SK-N-SH (cell line): ENCODE results near the gene AGAP1. TPM values are rescaled to one million over a fixed set of nuclear protein-coding genes. Genes with fewer than 3 reads are reported as not detected.

ENCODE experiments used
- CTCF ChIA-PET: fragments of 300-600, 350-600 bp; formaldehyde crosslinking; extraction: SDS; loops from one replicate; lab custom pipeline; 2021; lab: Yijun Ruan, JAX
- POLR2A ChIA-PET: fragments of 350-600 bp; sonication (Branson Sonifier 250); formaldehyde crosslinking; extraction: SDS; loops from one replicate; lab custom pipeline; 2020; ENCODE audit warnings: antibody characterized with exemption, inconsistent platforms; lab: Yijun Ruan, JAX
- DNase-seq: peaks from one replicate; pipeline ENCODE4 v3.0.0; 2012
- H2AFZ ChIP-seq: fragments of 200-600 bp; sonication (generic); 2 replicates; pipeline ENCODE4 v1.8.1; 2016; ENCODE audit warnings: antibody characterized with exemption, mild to moderate bottlenecking, low read depth
- H3F3A ChIP-seq: fragments of 200-600 bp; sonication (generic); replicated peaks from 2 replicates; pipeline ENCODE3; 2016; ENCODE audit warnings: antibody characterized with exemption, mild to moderate bottlenecking; ENCODE audit not compliant: insufficient read depth
- H3K27ac ChIP-seq, 2 experiments: fragments of 200-500 bp in 1 of 2; fragments of 200-600 bp in 1 of 2; sonication (Bioruptor generic) in 1 of 2; sonication (generic), shearing (Covaris generic) in 1 of 2; 2 replicates each; pipeline versions ENCODE4 v1.5.1 to v1.6.1; 2014 to 2016; ENCODE audit warnings: low read depth in 2 of 2, inconsistent platforms in 1 of 2, low read length in 1 of 2, mild to moderate bottlenecking in 1 of 2, mixed read lengths in 1 of 2
- H3K27me3 ChIP-seq: fragments of 200-600 bp; sonication (generic), shearing (Covaris generic); 2 replicates; pipeline ENCODE4 v1.6.1; 2016; ENCODE audit warnings: mixed run types; ENCODE audit not compliant: insufficient read depth
- H3K36me3 ChIP-seq, 2 experiments: fragments of 200-500 bp in 1 of 2; fragments of 200-600 bp in 1 of 2; sonication (Bioruptor generic) in 1 of 2; sonication (generic) in 1 of 2; replicated peaks in 1 of 2; 2 replicates each; pipeline versions ENCODE3 to v1.5.1; 2014 to 2016; ENCODE audit warnings: low read length in 1 of 2, mild to moderate bottlenecking in 1 of 2; ENCODE audit not compliant: insufficient read depth in 2 of 2, control insufficient read depth in 1 of 2
- H3K4me1 ChIP-seq, 2 experiments: fragments of 200-500 bp in 1 of 2; fragments of 200-600 bp in 1 of 2; sonication (Bioruptor generic) in 1 of 2; sonication (generic), shearing (Covaris generic) in 1 of 2; 2 replicates each; pipeline versions ENCODE4 v1.5.1 to v1.6.1; 2014 to 2016; ENCODE audit warnings: low read depth in 1 of 2, low read length in 1 of 2, mixed run types in 1 of 2; ENCODE audit not compliant: insufficient read depth in 2 of 2, control insufficient read depth in 1 of 2
- H3K4me2 ChIP-seq: fragments of 200-600 bp; sonication (generic), shearing (Covaris generic); 2 replicates; pipeline ENCODE4 v1.6.1; 2017; ENCODE audit warnings: mixed run types
- H3K4me3 ChIP-seq, 2 experiments: fragments of 200-500 bp in 1 of 2; fragments of 200-600 bp in 1 of 2; sonication (Bioruptor generic) in 1 of 2; sonication (generic), shearing (Covaris generic) in 1 of 2; 2 replicates each; pipeline versions ENCODE4 v1.5.1 to v1.8.1; 2014 to 2016; ENCODE audit warnings: low read depth in 2 of 2, inconsistent platforms in 1 of 2, low read length in 1 of 2, mild to moderate bottlenecking in 1 of 2, mixed read lengths in 1 of 2, moderate library complexity in 1 of 2
- H3K79me2 ChIP-seq: fragments of 200-600 bp; sonication (generic); 2 replicates; pipeline ENCODE4 v1.8.1; 2017; ENCODE audit warnings: mild to moderate bottlenecking; ENCODE audit not compliant: insufficient read depth
- H3K9ac ChIP-seq: fragments of 200-600 bp; sonication (generic); 2 replicates; pipeline ENCODE4 v1.6.1; 2017; ENCODE audit warnings: mixed run types
- H3K9me2 ChIP-seq: fragments of 200-600 bp; sonication (generic); 2 replicates; pipeline ENCODE4 v1.6.1; 2017; ENCODE audit warnings: mixed run types
- H3K9me3 ChIP-seq: fragments of 200-600 bp; sonication (generic); 2 replicates; pipeline ENCODE4 v1.6.1; 2017; ENCODE audit warnings: mixed run types, mild to moderate bottlenecking, moderate library complexity
- H4K20me1 ChIP-seq: fragments of 200-600 bp; sonication (generic); 2 replicates; pipeline ENCODE4 v1.6.1; 2017; ENCODE audit warnings: mild to moderate bottlenecking, mixed run types; ENCODE audit not compliant: insufficient read depth
- CHD2 ChIP-seq: fragments of 150-350 bp; IDR thresholded peaks from 2 replicates; pipeline ENCODE4 v1.6.1; 2018; ENCODE audit warnings: low read length; ENCODE audit not compliant: partially characterized antibody
- ELF1 ChIP-seq: IDR thresholded peaks from 2 replicates; pipeline ENCODE4 v1.4.0; 2012
- EZH2phosphoT487 ChIP-seq: fragments of 200-600 bp; sonication (generic); IDR thresholded peaks from 2 replicates; pipeline ENCODE4 v1.6.1; 2017; ENCODE audit warnings: low read depth, mixed run types, mild to moderate bottlenecking, antibody characterized with exemption, moderate library complexity, borderline replicate concordance
- FOSL2 ChIP-seq: IDR thresholded peaks from 2 replicates; pipeline ENCODE4 v1.4.0; 2012; ENCODE audit warnings: low read depth, mild to moderate bottlenecking, moderate library complexity, borderline replicate concordance
- FOXJ3 ChIP-seq: sonication (generic); formaldehyde crosslinking; IDR thresholded peaks from 2 replicates; pipeline ENCODE4 v1.5.1; 2020; ENCODE audit warnings: mild to moderate bottlenecking, missing genetic modification reagents
- FOXM1 ChIP-seq: IDR thresholded peaks from 2 replicates; pipeline ENCODE4 v1.4.0; 2012; ENCODE audit warnings: low read depth, mild to moderate bottlenecking
- GABPA ChIP-seq: IDR thresholded peaks from 2 replicates; pipeline ENCODE4 v1.4.0; 2012; ENCODE audit warnings: low read depth, mild to moderate bottlenecking
- IRF3 ChIP-seq: fragments of 150-350 bp; IDR thresholded peaks from 2 replicates; pipeline ENCODE4 v1.6.1; 2016; ENCODE audit warnings: mild to moderate bottlenecking, low read depth, low read length
- MAX ChIP-seq: IDR thresholded peaks from 2 replicates; pipeline ENCODE4 v1.4.0; 2012; ENCODE audit warnings: low read depth
- NFIC ChIP-seq: IDR thresholded peaks from 2 replicates; pipeline ENCODE4 v1.4.0; 2012; ENCODE audit warnings: borderline replicate concordance
- NRF1 ChIP-seq: IDR thresholded peaks from 2 replicates; pipeline ENCODE4 v1.6.1; 2012; ENCODE audit warnings: low read depth, mild to moderate bottlenecking, low read length
- REST ChIP-seq: IDR thresholded peaks from 2 replicates; pipeline ENCODE4 v1.6.1; 2012; ENCODE audit warnings: mild to moderate bottlenecking, low read depth, low read length, moderate library complexity
- RFX5 ChIP-seq: IDR thresholded peaks from 2 replicates; pipeline ENCODE4 v1.6.1; 2012; ENCODE audit warnings: mild to moderate bottlenecking, improper control_type of control experiment, low read length
- RXRA ChIP-seq: IDR thresholded peaks from 2 replicates; pipeline ENCODE4 v1.4.0; 2012; ENCODE audit warnings: low read depth, mild to moderate bottlenecking, borderline replicate concordance
- TCF12 ChIP-seq: IDR thresholded peaks from 2 replicates; pipeline ENCODE4 v1.4.0; 2012
- TEAD4 ChIP-seq: IDR thresholded peaks from 2 replicates; pipeline ENCODE4 v1.4.0; 2012; ENCODE audit warnings: mild to moderate bottlenecking, borderline replicate concordance; ENCODE audit not compliant: insufficient read depth
- USF2 ChIP-seq: fragments of 150-350 bp; IDR thresholded peaks from 2 replicates; pipeline ENCODE4 v1.6.1; 2017; ENCODE audit warnings: antibody characterized with exemption, low read length, low read depth, borderline replicate concordance
- YY1 ChIP-seq: IDR thresholded peaks from 2 replicates; pipeline ENCODE4 v1.4.0; 2012; ENCODE audit warnings: low read depth, mild to moderate bottlenecking
- WGBS: methylation state at CpG from one replicate; pipeline ENCODE4 v1.1.6; 2017; ENCODE audit warnings: low lambda C conversion rate; 5-methylcytosine and 5-hydroxymethylcytosine counted together
- polyA plus RNA-seq, 3 experiments: library from polyadenylated mRNA; depleted of rRNA; stranded (reverse); fragments of >200 nt; gene quantifications; 2 replicates each; pipeline ENCODE4 v1.2.3, GENCODE V29; 2012

The AGAP1 gene
- polyA plus RNA-seq, 1 of the 3 experiments (the other 2 are of a cell fraction), result 8.8 TPM

- Histone ChIP-seq H3K27me3 (no peaks in the 10 kb centered on the region), H3K4me1 (no peaks in the 10 kb centered on the region), H4K20me1 (no peaks in the 10 kb centered on the region), H3K9me2 (no peaks in the 10 kb centered on the region), H3F3A (no peaks in the 10 kb centered on the region), H3K9me3 (no peaks in the 10 kb centered on the region), H3K4me2 (no peak overlapping the region), H2AFZ (no peak overlapping the region), H3K4me3 (no peak overlapping the region), H3K36me3 (no peaks in the 10 kb centered on the region), H3K9ac (no peak overlapping the region), H3K27ac (no peak overlapping the region), H3K79me2 (no peaks in the 10 kb centered on the region)
- DNase-seq, result no peak
- ChIA-PET POLR2A (no interaction called here), CTCF (no interaction called here)
- 98% methylated on average over 4 of the region's 4 CpGs for WGBS
- TF ChIP-seq FOXJ3 (CRISPR knock-in tag) (no peak), NRF1 (no peak), EZH2phosphoT487 (no peak), RFX5 (no peak), GABPA (no peak), MAX (no peak), TCF12 (no peak), FOXM1 (no peak), YY1 (no peak), RXRA (no peak), CHD2 (no peak), FOSL2 (no peak), IRF3 (no peak), TEAD4 (no peak)
Observed at GRCh38 chr2:235839974-235840373, 346.1 kb downstream of the AGAP1 start.

GRCh38 chr2:235841863-235842262 is 348.0 kb downstream of the AGAP1 start:
- H3K9ac ChIP-seq, result no peak overlapping the region
- no peaks in the 10 kb centered on the region for H3K79me2 ChIP-seq
- H3K4me1 ChIP-seq, result no peaks in the 10 kb centered on the region
- no peak overlapping the region for H3K27ac ChIP-seq
- H3K9me2 ChIP-seq, result no peaks in the 10 kb centered on the region
- H2AFZ ChIP-seq, result no peak overlapping the region
- no peak for DNase-seq
- H3K4me3 ChIP-seq, result no peak overlapping the region
- H3K9me3 ChIP-seq, result no peaks in the 10 kb centered on the region
- H3K36me3 ChIP-seq, result no peaks in the 10 kb centered on the region
- POLR2A ChIA-PET, result no interaction called here
- TF ChIP-seq FOXM1 (no peak), ELF1 (no peak), USF2 (no peak), TCF12 (no peak), NFIC (no peak), YY1 (no peak), FOSL2 (no peak), REST (no peak)
- H3F3A ChIP-seq, result no peaks in the 10 kb centered on the region
- WGBS, result 94% methylated on average over 13 of the region's 13 CpGs
- CTCF ChIA-PET, result no interaction called here
- H3K4me2 ChIP-seq, result no peak overlapping the region
- no peaks in the 10 kb centered on the region for H4K20me1 ChIP-seq
- H3K27me3 ChIP-seq, result no peaks in the 10 kb centered on the region
